ENCODE data around the gene KLHL29. TPM values are rescaled to one million over a fixed set of nuclear protein-coding genes. Genes with fewer than 3 reads are reported as not detected.

Gene KLHL29
- total RNA-seq, 1 experiment from 2014 or later, result 2.6 TPM

DNA sequence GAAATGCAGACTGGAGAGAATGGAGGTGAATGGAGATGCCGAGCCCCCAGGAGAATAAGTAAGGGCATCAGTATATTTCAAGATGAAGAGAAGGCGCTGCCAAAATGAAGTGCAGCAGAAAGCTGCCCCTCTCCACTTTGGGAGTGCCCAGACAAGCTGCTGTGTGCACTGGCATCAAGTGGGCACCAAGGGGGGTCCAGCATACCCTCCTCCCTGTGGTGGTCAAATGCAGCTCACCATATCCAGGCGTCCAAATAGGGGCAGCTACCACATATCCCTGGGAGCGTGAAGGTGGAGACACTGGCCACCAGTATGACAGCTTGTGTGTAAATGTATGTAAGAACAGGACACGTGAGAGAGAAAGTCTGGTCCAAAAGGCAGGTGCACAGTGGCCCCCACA lies 236.6 kb downstream of the KLHL29 start:
- intact Hi-C loops (cut with micrococcal nuclease), result loop anchor here (5.0 kb wide), 1 partner anchor 141 kb away; no protein-coding TSS in a partner anchor
- no peaks in the 10 kb centered on the region for H3K9me3 ChIP-seq (ENCODE audit: low read length)
- CTCF ChIA-PET, result no interaction called here
- H3K27me3 ChIP-seq (ENCODE audit: low read length), result no peaks in the 10 kb centered on the region
- DNase-seq (no peak), ATAC-seq (no peak)
- BruUV-seq (replicated peaks), result no TSS peak
- no peak overlapping the region for H2AFZ ChIP-seq (ENCODE audit: low read length)
- no peak overlapping the region for H3K4me3 ChIP-seq (ENCODE audit: low read length)
- TF ChIP-seq EZH2phosphoT487 (IDR thresholded peaks at IDR 0.05; ENCODE audit: borderline replicate concordance, low read length) (no peak), EZH2 (IDR thresholded peaks at IDR 0.05; ENCODE audit: low read length, unreplicated experiment) (no peak)
- TF ChIP-seq, protein P1, sequence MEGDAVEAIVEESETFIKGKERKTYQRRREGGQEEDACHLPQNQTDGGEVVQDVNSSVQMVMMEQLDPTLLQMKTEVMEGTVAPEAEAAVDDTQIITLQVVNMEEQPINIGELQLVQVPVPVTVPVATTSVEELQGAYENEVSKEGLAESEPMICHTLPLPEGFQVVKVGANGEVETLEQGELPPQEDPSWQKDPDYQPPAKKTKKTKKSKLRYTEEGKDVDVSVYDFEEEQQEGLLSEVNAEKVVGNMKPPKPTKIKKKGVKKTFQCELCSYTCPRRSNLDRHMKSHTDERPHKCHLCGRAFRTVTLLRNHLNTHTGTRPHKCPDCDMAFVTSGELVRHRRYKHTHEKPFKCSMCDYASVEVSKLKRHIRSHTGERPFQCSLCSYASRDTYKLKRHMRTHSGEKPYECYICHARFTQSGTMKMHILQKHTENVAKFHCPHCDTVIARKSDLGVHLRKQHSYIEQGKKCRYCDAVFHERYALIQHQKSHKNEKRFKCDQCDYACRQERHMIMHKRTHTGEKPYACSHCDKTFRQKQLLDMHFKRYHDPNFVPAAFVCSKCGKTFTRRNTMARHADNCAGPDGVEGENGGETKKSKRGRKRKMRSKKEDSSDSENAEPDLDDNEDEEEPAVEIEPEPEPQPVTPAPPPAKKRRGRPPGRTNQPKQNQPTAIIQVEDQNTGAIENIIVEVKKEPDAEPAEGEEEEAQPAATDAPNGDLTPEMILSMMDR (conservative IDR thresholded peaks at IDR 0.05; ENCODE audit: low read depth, low read length), result no peak
- H3K9me2 ChIP-seq (replicated peaks; ENCODE audit: low read length), result no peaks in the 10 kb centered on the region
- no peaks in the 10 kb centered on the region for H4K20me1 ChIP-seq (ENCODE audit: low read length)
- H3K36me3 ChIP-seq (ENCODE audit: low read depth, low read length), result no peaks in the 10 kb centered on the region
- no peak overlapping the region for H3K27ac ChIP-seq (ENCODE audit: low read length)
- no peak overlapping the region for H3K4me2 ChIP-seq (ENCODE audit: low read length)
- H3K4me1 ChIP-seq (ENCODE audit: insufficient read depth, low read length), result no peaks in the 10 kb centered on the region
- no peaks in the 10 kb centered on the region for H3F3A ChIP-seq (ENCODE audit: low read length, unreplicated experiment)
- H3K9ac ChIP-seq (ENCODE audit: low read length), result no peak overlapping the region
- H3K79me2 ChIP-seq (ENCODE audit: low read length), result no peaks in the 10 kb centered on the region
- POLR2A ChIA-PET (ENCODE audit: unreplicated experiment), result no interaction called here

DNA sequence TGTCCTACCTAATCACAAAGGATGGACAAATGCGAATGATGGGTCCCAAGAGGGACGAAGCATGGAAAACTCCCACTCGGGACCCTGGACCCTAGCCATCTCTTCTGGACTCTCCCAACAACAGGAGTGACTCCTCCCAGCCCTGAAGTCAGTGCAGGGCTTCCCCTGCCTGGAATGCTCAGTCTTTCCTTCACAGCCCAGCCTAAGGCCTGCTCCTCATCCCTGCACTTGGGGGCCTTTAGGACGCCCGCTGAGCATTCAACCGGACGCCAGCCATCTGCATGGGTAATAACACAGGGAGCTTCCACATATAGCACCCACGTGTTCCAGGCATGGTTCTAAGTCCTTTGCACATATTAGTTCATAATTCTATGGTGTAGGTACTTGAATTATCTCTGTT lies 237.5 kb downstream of the KLHL29 start:
- H3K4me3 ChIP-seq (ENCODE audit: low read length), result no peak overlapping the region
- no peak overlapping the region for H3K4me2 ChIP-seq (ENCODE audit: low read length)
- DNase-seq (no peak), ATAC-seq (no peak)
- H3K9me2 ChIP-seq (replicated peaks; ENCODE audit: low read length), result no peaks in the 10 kb centered on the region
- no peak overlapping the region for H2AFZ ChIP-seq (ENCODE audit: low read length)
- TF ChIP-seq, protein P1 (conservative IDR thresholded peaks at IDR 0.05; ENCODE audit: low read depth, low read length), result no peak
- no peak for TF ChIP-seq EZH2phosphoT487 (IDR thresholded peaks at IDR 0.05; ENCODE audit: borderline replicate concordance, low read length)
- TF ChIP-seq EZH2 (IDR thresholded peaks at IDR 0.05; ENCODE audit: low read length, unreplicated experiment), result no peak
- no peaks in the 10 kb centered on the region for H3K4me1 ChIP-seq (ENCODE audit: insufficient read depth, low read length)
- H3F3A ChIP-seq (ENCODE audit: low read length, unreplicated experiment), result no peaks in the 10 kb centered on the region
- H3K36me3 ChIP-seq (ENCODE audit: low read depth, low read length), result no peaks in the 10 kb centered on the region
- no peaks in the 10 kb centered on the region for H3K27me3 ChIP-seq (ENCODE audit: low read length)
- POLR2A ChIA-PET (ENCODE audit: unreplicated experiment), result no interaction called here
- CTCF ChIA-PET, result interaction anchor here (0.6 kb wide), 1 partner anchor 167 kb away, joined by 3 read pairs; no protein-coding TSS in a partner anchor
- no peaks in the 10 kb centered on the region for H3K79me2 ChIP-seq (ENCODE audit: low read length)
- no peak overlapping the region for H3K9ac ChIP-seq (ENCODE audit: low read length)
- BruUV-seq (replicated peaks), result no TSS peak
- no peaks in the 10 kb centered on the region for H4K20me1 ChIP-seq (ENCODE audit: low read length)
- intact Hi-C loops (cut with micrococcal nuclease), result loop anchor here (5.0 kb wide), 1 partner anchor 140 kb away; no protein-coding TSS in a partner anchor
- H3K27ac ChIP-seq (ENCODE audit: low read length), result no peak overlapping the region
- no peaks in the 10 kb centered on the region for H3K9me3 ChIP-seq (ENCODE audit: low read length)

DNA sequence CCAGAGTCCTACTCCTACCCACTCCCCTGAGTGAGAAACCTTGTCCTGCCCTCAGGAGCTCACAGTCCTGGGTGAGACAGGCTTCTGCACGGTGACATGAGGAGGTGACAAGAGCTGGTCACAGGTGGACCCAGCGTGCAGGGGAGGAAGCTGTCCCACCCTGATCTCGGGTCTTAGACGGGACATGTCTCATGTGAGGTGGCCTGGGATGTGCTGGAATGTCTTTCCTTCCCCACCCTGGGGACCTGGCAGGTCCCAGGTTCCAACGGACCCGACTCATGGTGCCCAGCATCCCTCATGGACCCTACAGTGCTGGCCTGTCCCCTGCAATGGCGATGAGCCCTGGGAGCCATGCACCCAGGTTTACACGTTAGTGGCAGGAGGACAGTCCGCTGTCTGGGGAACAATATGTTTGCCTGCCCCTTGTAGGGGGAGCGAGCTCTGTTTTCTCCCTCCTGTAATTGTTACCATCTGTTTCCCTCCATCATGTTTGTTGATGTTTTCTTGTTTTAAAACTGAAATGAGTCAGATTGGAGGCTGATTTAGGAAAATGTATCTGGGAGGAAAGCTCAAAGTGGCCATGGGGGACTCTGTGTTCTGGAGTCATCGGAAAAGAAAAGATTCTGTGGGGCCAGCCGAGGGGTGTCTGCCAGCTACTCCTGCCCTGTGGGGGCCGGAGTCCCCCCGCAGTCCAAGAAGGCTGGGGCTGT lies 238.1 kb downstream of the KLHL29 start:
- no peaks in the 10 kb centered on the region for H3K36me3 ChIP-seq (ENCODE audit: low read depth, low read length)
- BruUV-seq (replicated peaks), result no TSS peak
- TF ChIP-seq EZH2phosphoT487 (IDR thresholded peaks at IDR 0.05; ENCODE audit: borderline replicate concordance, low read length) (no peak), EZH2 (IDR thresholded peaks at IDR 0.05; ENCODE audit: low read length, unreplicated experiment) (no peak)
- TF ChIP-seq, protein P1 (conservative IDR thresholded peaks at IDR 0.05; ENCODE audit: low read depth, low read length), result no peak
- no peak overlapping the region for H3K27ac ChIP-seq (ENCODE audit: low read length)
- no peaks in the 10 kb centered on the region for H3K9me2 ChIP-seq (replicated peaks; ENCODE audit: low read length)
- no peaks in the 10 kb centered on the region for H3F3A ChIP-seq (ENCODE audit: low read length, unreplicated experiment)
- ChIA-PET POLR2A (ENCODE audit: unreplicated experiment) (no interaction called here), CTCF (interaction anchor here (0.6 kb wide), 1 partner anchor 168 kb away, joined by 3 read pairs; no protein-coding TSS in a partner anchor)
- no peak for DNase-seq
- no peak for ATAC-seq
- H3K9ac ChIP-seq (ENCODE audit: low read length), result no peak overlapping the region
- H3K4me1 ChIP-seq (ENCODE audit: insufficient read depth, low read length), result no peaks in the 10 kb centered on the region
- H3K4me3 ChIP-seq (ENCODE audit: low read length), result no peak overlapping the region
- no peaks in the 10 kb centered on the region for H3K9me3 ChIP-seq (ENCODE audit: low read length)
- H3K4me2 ChIP-seq (ENCODE audit: low read length), result no peak overlapping the region
- intact Hi-C loops (cut with micrococcal nuclease), result loop anchor here (5.0 kb wide), 1 partner anchor 139 kb away; no protein-coding TSS in a partner anchor
- H3K79me2 ChIP-seq (ENCODE audit: low read length), result no peaks in the 10 kb centered on the region
- no peaks in the 10 kb centered on the region for H4K20me1 ChIP-seq (ENCODE audit: low read length)
- H2AFZ ChIP-seq (ENCODE audit: low read length), result no peak overlapping the region
- H3K27me3 ChIP-seq (ENCODE audit: low read length), result no peaks in the 10 kb centered on the region
